GM23248 (cell line): ENCODE results near the gene ACADL.

Source experiments
- EZH2 ChIP-seq: fragments of 200-600 bp; sonication (generic); IDR thresholded peaks from 2 replicates; pipeline ENCODE4 v1.6.1; 2018; ENCODE audit warnings: antibody characterized with exemption, mild to moderate bottlenecking; ENCODE audit not compliant: insufficient read depth, poor library complexity, severe bottlenecking
- EZH2phosphoT487 ChIP-seq: fragments of 200-600 bp; sonication (generic); IDR thresholded peaks from 2 replicates; pipeline ENCODE4 v1.6.1; 2018; ENCODE audit warnings: antibody characterized with exemption, moderate library complexity, mild to moderate bottlenecking, low read depth; ENCODE audit not compliant: insufficient read depth

GRCh38 chr2:210171309-210172218, 53.7 kb downstream of the ACADL start, which contains the start of gene KANSL1L:
- no peak for TF ChIP-seq EZH2
- TF ChIP-seq EZH2phosphoT487 = no peak
